ENCODE results near the gene HPGD.

DNA sequence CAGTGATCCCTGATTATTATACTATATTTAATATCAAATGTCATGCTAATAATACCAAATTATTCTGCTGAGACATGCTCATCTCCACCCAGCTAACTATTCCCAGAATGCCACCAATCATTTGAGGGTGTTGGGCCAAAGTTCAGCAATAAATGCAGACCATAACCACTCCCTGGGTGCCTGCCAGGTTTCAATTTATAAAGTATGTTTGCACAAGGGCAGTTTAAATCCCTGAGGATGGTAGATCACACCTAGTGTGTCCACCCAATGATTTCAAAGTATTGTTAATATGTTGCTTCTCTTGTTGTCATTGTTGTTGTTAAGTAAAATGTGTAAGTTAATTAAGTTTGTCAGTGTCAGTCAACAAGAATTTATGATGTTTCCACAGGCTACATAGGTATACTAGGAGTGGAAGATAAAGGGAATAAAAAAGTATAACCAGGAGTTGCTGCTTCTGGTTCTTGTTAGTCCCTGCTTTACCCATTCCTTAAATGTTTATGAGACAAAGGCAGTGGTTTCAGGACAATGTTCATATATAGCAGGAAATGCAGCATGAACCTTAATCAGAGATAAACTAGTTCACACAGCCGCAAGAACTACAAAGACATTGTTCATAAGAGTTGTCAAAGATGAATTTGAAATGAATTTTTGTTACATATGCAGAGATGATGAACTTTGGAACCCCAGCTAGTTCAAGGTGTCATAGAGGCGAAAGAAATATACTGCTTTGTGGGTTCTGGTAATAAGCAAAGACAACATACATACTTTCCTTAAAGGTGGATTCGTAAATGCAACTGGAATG, 25.5 kb downstream of the HPGD start:
- TF ChIP-seq CTCF (IDR thresholded peaks at IDR 0.05) (no peak), POLR2A (IDR thresholded peaks at IDR 0.05) (no peak)
